GM12873 (cell line): ENCODE results near the gene ANO7.

Source experiments
- CTCF ChIP-seq: IDR thresholded peaks from 2 replicates; pipeline ENCODE4 v1.5.1; 2012; ENCODE audit warnings: low read depth, mild to moderate bottlenecking, moderate library complexity, low read length, control low read depth; ENCODE audit not compliant: insufficient read depth; ENCODE audit errors: missing control alignments

Gene ANO7

GRCh38 chr2:241248897-241249296 lies 60.4 kb downstream of the ANO7 start:
- no peak for TF ChIP-seq CTCF

GRCh38 chr2:241249654-241250053 lies 61.2 kb downstream of the ANO7 start:
- no peak for TF ChIP-seq CTCF

GRCh38 chr2:241252778-241253475 lies 64.5 kb downstream of the ANO7 start:
- TF ChIP-seq CTCF: no peak

DNA sequence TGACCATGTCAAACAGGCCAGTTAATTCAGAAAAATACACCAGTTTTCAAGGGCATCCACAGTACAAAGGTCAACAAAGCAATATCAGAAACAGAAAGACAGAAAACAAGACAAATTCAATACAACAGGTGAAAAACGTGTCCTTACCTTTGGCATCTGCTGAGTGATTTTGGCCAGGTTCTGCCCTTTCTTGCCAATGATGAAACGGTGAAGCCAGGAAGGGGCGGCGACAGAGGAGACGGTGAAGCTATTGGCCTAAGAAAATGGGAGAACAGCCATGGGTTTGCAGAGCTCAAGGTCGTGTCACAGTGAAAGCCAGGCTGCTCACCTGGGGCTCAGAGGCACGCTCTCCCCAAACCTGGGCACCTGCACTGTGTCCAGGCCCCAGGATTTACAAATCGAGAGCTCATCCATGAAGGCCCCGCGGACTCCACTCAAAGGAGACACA lies 66.5 kb downstream of the ANO7 start:
- no peak for TF ChIP-seq CTCF

DNA sequence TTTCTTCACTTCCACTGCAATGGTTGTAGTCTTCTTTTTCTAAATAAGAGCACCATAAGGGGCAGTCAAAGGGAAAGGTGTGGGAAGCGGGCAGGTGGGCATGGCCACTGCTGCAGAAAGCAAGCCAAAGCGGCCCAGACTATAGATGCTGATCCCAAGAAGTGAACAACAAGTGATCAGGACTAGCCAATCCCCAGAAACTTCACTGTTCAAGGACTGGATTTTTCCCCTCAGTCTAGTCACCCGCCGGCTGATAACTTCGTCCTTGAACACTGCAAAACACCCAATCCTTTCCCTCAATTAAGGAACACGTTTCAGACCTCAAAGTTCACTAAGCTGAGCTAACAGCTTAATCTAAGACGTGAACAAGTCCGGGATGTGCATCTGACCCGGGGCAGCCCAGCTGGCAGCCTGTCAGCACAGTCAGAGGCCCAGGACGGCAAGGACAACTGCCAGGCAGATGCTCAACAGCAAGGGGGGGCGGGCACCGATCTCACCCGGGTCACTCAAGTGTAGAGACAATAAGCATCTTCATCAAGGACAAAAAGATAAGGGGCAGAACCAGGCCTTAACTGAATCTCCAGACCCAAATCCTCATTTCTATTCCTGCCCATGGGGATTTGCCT lies 67.2 kb downstream of the ANO7 start:
- no peak for TF ChIP-seq CTCF

DNA sequence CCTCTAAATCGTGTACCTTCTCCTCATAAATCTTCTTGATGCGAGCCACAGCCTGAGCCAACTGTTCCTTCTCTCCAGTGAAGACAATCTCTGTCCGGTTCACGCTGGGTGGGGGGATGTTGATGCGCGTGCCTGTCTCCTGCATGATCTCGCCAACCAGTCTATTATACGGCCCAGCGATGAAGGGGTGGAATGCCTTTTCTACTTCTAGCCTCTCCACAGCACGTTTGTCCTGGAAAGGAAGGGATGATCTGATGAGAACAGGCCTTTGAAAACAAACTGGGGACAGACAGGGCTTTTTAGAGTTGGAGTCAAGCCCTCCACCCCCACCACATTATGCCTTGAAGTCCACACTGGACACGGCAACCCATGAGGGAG lies 67.7 kb downstream of the ANO7 start:
- no peak for TF ChIP-seq CTCF

GRCh38 chr2:241257419-241258032 lies 69.0 kb downstream of the ANO7 start:
- TF ChIP-seq CTCF: no peak
